ENCODE measurements around the gene INPP4B.

The INPP4B gene

GRCh38 chr4:142383354-142383753, 462.7 kb downstream of the INPP4B start:
- H3K4me3 ChIP-seq (ENCODE audit: control insufficient read depth, low read depth, low read length) = no peak overlapping the region
- no peak for TF ChIP-seq CTCF (IDR thresholded peaks at IDR 0.05; ENCODE audit: control insufficient read depth, insufficient read depth, low read depth, low read length, missing control alignments)
- DNase-seq (ENCODE audit: low read depth) = no peak

DNA sequence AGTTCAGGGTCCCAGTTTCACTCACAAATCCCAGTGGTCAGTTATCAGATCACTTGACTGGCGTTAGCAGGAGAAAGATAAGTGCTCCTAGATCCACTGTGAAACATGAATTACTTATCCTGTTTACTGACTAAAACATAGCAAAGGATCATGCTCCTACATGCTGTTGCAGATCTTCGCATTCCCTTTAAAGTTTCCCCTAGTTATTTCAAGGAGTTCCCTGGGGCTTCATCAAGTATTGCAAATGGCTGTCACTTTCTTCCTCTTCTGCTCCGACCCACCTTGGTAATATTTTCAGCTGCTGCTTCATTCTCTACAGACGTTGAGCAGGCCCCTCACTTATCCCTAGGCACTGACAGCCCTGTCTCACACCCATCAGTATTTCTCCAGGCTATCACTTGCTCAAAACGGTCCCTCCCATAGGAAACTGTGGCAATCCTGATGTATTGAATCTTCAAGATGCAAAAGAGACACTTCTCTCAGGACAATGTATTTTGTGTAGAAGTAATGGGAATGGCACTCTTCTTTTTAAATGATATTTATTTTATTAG, 466.0 kb downstream of the INPP4B start:
- H3K4me3 ChIP-seq (ENCODE audit: control insufficient read depth, low read depth, low read length) = no peak overlapping the region
- no peak for TF ChIP-seq CTCF (IDR thresholded peaks at IDR 0.05; ENCODE audit: control insufficient read depth, insufficient read depth, low read depth, low read length, missing control alignments)
- DNase-seq (ENCODE audit: low read depth) = no peak

- no peak overlapping the region for H3K4me3 ChIP-seq (ENCODE audit: control insufficient read depth, low read depth, low read length)
- DNase-seq (ENCODE audit: low read depth) = peak; percentile 93
- TF ChIP-seq CTCF (IDR thresholded peaks at IDR 0.05; ENCODE audit: control insufficient read depth, insufficient read depth, low read depth, low read length, missing control alignments) = no peak
Observed at GRCh38 chr4:142379277-142380051, 466.6 kb downstream of the INPP4B start.

DNA sequence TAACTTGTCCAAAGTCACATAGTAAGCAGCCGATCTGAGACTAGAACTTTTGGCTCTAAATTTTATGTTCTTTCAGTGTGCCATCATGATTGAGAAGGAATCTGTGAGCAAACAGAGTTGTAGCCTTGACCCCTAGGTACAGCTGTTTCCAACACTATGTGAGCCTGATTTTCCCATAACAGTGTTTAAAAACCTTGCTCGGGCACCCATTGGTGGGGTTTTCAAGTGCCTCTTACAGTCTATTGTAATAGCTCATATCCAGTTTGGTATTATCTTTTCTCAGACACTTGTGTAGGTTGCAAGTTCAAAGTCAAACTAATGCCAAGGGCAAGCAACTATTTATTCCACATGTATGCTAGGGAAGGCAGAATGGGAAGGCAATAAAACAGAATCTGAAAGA, 467.9 kb downstream of the INPP4B start:
- DNase-seq (ENCODE audit: low read depth) = no peak
- no peak for TF ChIP-seq CTCF (IDR thresholded peaks at IDR 0.05; ENCODE audit: control insufficient read depth, insufficient read depth, low read depth, low read length, missing control alignments)
- H3K4me3 ChIP-seq (ENCODE audit: control insufficient read depth, low read depth, low read length) = no peak overlapping the region

DNA sequence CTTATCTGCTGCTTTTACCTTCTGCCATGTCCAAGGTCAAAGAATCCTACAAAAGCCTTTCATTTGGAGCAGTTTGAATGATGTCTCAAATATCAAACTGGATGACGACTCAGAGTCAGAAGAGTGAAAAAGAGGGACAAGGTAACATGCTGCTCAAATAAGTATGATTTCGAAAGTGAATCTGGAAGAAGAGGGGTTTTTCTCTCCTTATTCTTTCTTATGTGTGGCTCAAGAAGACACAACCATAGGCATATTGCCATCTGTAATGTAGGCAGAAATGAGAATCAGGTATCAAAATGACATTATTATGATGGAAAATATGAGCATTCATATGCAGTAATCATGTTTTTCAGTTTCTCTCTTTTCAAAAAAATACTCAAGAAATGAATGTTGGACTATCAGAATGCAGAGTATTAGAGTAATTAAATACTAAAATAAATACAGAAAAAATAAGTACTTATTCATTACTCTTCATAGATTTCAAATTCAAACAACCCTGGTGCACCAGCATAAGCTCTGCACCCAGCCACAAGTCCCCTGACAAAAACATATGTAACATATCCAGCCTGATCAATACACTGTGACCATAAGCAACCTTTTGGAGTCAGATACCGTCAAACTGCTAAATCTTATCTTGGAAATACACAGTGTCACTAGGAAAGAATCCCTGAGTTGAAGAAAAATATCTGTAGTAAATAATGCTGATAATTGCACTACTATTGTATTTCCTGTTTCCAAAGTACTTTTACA, 468.6 kb downstream of the INPP4B start:
- TF ChIP-seq CTCF (IDR thresholded peaks at IDR 0.05; ENCODE audit: control insufficient read depth, insufficient read depth, low read depth, low read length, missing control alignments) = no peak
- DNase-seq (ENCODE audit: low read depth) = no peak
- H3K4me3 ChIP-seq (ENCODE audit: control insufficient read depth, low read depth, low read length) = no peak overlapping the region

- DNase-seq (ENCODE audit: low read depth) = no peak
- TF ChIP-seq CTCF (IDR thresholded peaks at IDR 0.05; ENCODE audit: control insufficient read depth, insufficient read depth, low read depth, low read length, missing control alignments) = no peak
- H3K4me3 ChIP-seq (ENCODE audit: control insufficient read depth, low read depth, low read length) = no peak overlapping the region
Observed at GRCh38 chr4:142376204-142376603, 469.9 kb downstream of the INPP4B start.

All from AG09309 (cell line).